A549 (cell line): ENCODE data around the gene PZP. TPM values are rescaled to one million over a fixed set of nuclear protein-coding genes. Genes with fewer than 3 reads are reported as not detected.
A peak's percentile ranks its signal among the peaks of the same experiment; 100 is the strongest.

Source experiments
- ATAC-seq, 2 experiments: fragments of 200-7000 bp in 1 of 2; fragments of >200 bp in 1 of 2; cut with Nextera tagmentation in 1 of 2; cut with Tn5 transposase in 1 of 2; 3 replicates each; pipeline versions ENCODE4 v1.8.0 to v1.9.1; 2018 to 2020; ENCODE audit warnings: mild to moderate bottlenecking in 1 of 2, moderate library complexity in 1 of 2
- CTCF ChIA-PET: fragments of 300-600 bp; sonication (Branson Sonifier 250); formaldehyde crosslinking; extraction: SDS; loops from one replicate; lab custom pipeline; 2021; ENCODE audit warnings: antibody characterized with exemption, inconsistent platforms; lab: Yijun Ruan, JAX
- POLR2A ChIA-PET: fragments of 350-600 bp; formaldehyde crosslinking; extraction: SDS; loops from one replicate; lab custom pipeline; 2021; ENCODE audit warnings: antibody characterized with exemption, inconsistent platforms; lab: Yijun Ruan, JAX
- DNase-seq, 2 experiments: peaks; one replicate each; pipeline versions ENCODE4 v3.0.0 to v3.0.0-alpha.2; 2011 to 2016; ENCODE audit warnings: low read depth in 1 of 2, low spot score in 1 of 2
- FAIRE-seq: peaks from 2 replicates; lab custom pipeline; 2011; peaks lifted over from hg19 to GRCh38; lab: Jason Lieb, UNC
- H3K27ac ChIP-seq, 2 experiments: fragments of >200 bp; sonication (Bioruptor Twin); formaldehyde crosslinking; 3 replicates each; pipeline ENCODE4 v1.5.1; 2016 to 2017
- H3K4me1 ChIP-seq: fragments of >200 bp; sonication (Bioruptor Twin); formaldehyde crosslinking; 3 replicates; pipeline ENCODE4 v1.6.1; 2016
- H3K4me2 ChIP-seq: fragments of >200 bp; sonication (Bioruptor Twin); formaldehyde crosslinking; 3 replicates; pipeline ENCODE4 v1.6.1; 2016
- H3K4me3 ChIP-seq: fragments of >200 bp; sonication (Bioruptor Twin); formaldehyde crosslinking; 3 replicates; pipeline ENCODE4 v1.5.1; 2016
- H3K9me3 ChIP-seq: fragments of >200 bp; sonication (Bioruptor Twin); formaldehyde crosslinking; 3 replicates; pipeline ENCODE4 v1.6.1; 2016
- BCL3 ChIP-seq: fragments of >200 bp; sonication (Bioruptor Twin); formaldehyde crosslinking; IDR thresholded peaks from 3 replicates; pipeline ENCODE4 v1.6.1; 2016
- BHLHE40 ChIP-seq: IDR thresholded peaks from 2 replicates; pipeline ENCODE4 v1.6.1; 2012; ENCODE audit warnings: low read depth, low read length, inconsistent platforms
- CEBPB ChIP-seq, 2 experiments: fragments of >200 bp in 1 of 2; sonication (Bioruptor Twin) in 1 of 2; formaldehyde crosslinking in 1 of 2; IDR thresholded peaks; 2 replicates each; pipeline ENCODE4 v1.6.1; 2012 to 2016
- CHD2 ChIP-seq: fragments of 150-350 bp; IDR thresholded peaks from 2 replicates; pipeline ENCODE4 v1.6.1; 2014; ENCODE audit warnings: low read length; ENCODE audit not compliant: partially characterized antibody
- CTCF ChIP-seq: fragments of >200 bp; sonication (Bioruptor Twin); formaldehyde crosslinking; IDR thresholded peaks from 3 replicates; pipeline ENCODE4 v1.5.1; 2016
- EHF ChIP-seq: fragments of 250-450 bp; sonication (Bioruptor Pico); IDR thresholded peaks from 2 replicates; pipeline ENCODE4 v1.5.0; 2020; ENCODE audit warnings: mild to moderate bottlenecking
- ESRRA ChIP-seq: fragments of 150-350 bp; IDR thresholded peaks from 2 replicates; pipeline ENCODE4 v1.6.1; 2014; ENCODE audit warnings: mild to moderate bottlenecking, low read length, borderline replicate concordance
- FOSB ChIP-seq: fragments of 250-450 bp; sonication (Bioruptor Pico); IDR thresholded peaks from 2 replicates; pipeline ENCODE4 v1.5.0; 2020; ENCODE audit warnings: mild to moderate bottlenecking, moderate library complexity
- FOXS1 ChIP-seq: fragments of 250-450 bp; sonication (Bioruptor Pico); IDR thresholded peaks from 2 replicates; pipeline ENCODE4 v1.5.0; 2020; ENCODE audit warnings: mild to moderate bottlenecking, moderate library complexity
- HEYL ChIP-seq: fragments of 250-450 bp; sonication (Bioruptor Pico); IDR thresholded peaks from 2 replicates; pipeline ENCODE4 v1.8.0; 2021; ENCODE audit warnings: mild to moderate bottlenecking, moderate library complexity
- HOXA7 ChIP-seq: fragments of 250-450 bp; sonication (Bioruptor Pico); IDR thresholded peaks from 2 replicates; pipeline ENCODE4 v1.5.0; 2020; ENCODE audit warnings: mild to moderate bottlenecking, moderate library complexity
- HOXB5 ChIP-seq: fragments of 250-450 bp; sonication (Bioruptor Pico); IDR thresholded peaks from 2 replicates; pipeline ENCODE4 v1.5.0; 2020; ENCODE audit warnings: mild to moderate bottlenecking, moderate library complexity
- KDM1A ChIP-seq: fragments of 200-600 bp; sonication (generic); IDR thresholded peaks from 2 replicates; pipeline ENCODE4 v1.6.1; 2016; ENCODE audit warnings: low read depth, mild to moderate bottlenecking
- MAFK ChIP-seq: fragments of 450-650 bp; IDR thresholded peaks from 2 replicates; pipeline ENCODE4 v1.6.1; 2014; ENCODE audit not compliant: partially characterized antibody
- MAX ChIP-seq: IDR thresholded peaks from 2 replicates; pipeline ENCODE4 v1.6.1; 2012
- MYC ChIP-seq: IDR thresholded peaks from 2 replicates; pipeline ENCODE4 v1.6.1; 2012; ENCODE audit warnings: mild to moderate bottlenecking, inconsistent platforms, low read length, improper control_type of control experiment, borderline replicate concordance
- NPAS2 ChIP-seq: fragments of 250-450 bp; sonication (Bioruptor Pico); IDR thresholded peaks from 2 replicates; pipeline ENCODE4 v1.8.0; 2022; ENCODE audit warnings: mild to moderate bottlenecking, moderate library complexity, borderline replicate concordance
- NR3C1 ChIP-seq: fragments of >200 bp; sonication (Bioruptor Twin); formaldehyde crosslinking; IDR thresholded peaks from 3 replicates; pipeline ENCODE4 v1.6.1; 2017
- POLR2A ChIP-seq: IDR thresholded peaks from 2 replicates; pipeline ENCODE4 v1.6.1; 2012; ENCODE audit warnings: mild to moderate bottlenecking, low read length
- POLR2AphosphoS2 ChIP-seq: conservative IDR thresholded peaks from 2 replicates; pipeline ENCODE4 v1.6.1; 2012; ENCODE audit warnings: low read length, improper control_type of control experiment, inconsistent platforms
- RAD21 ChIP-seq, 2 experiments: fragments of >200 bp in 1 of 2; sonication (Bioruptor Twin) in 1 of 2; formaldehyde crosslinking in 1 of 2; IDR thresholded peaks in 1 of 2; conservative IDR thresholded peaks in 1 of 2; 2 replicates in 1 of 2; 3 replicates in 1 of 2; pipeline ENCODE4 v1.6.1; 2012 to 2018; ENCODE audit warnings: inconsistent platforms in 1 of 2
- RARB ChIP-seq: fragments of 250-450 bp; sonication (Bioruptor Pico); IDR thresholded peaks from 2 replicates; pipeline ENCODE4 v1.8.0; 2021; ENCODE audit warnings: mild to moderate bottlenecking, moderate library complexity
- RCOR1 ChIP-seq: fragments of 150-350 bp; IDR thresholded peaks from 2 replicates; pipeline ENCODE4 v1.6.1; 2014; ENCODE audit warnings: antibody characterized with exemption, low read length, low read depth
- SMC3 ChIP-seq: fragments of >200 bp; sonication (Bioruptor Twin); formaldehyde crosslinking; IDR thresholded peaks from 3 replicates; pipeline ENCODE4 v1.6.1; 2018; ENCODE audit warnings: inconsistent platforms
- TFCP2L1 ChIP-seq: fragments of 250-450 bp; sonication (Bioruptor Pico); IDR thresholded peaks from 2 replicates; pipeline ENCODE4 v1.5.0; 2021; ENCODE audit warnings: mild to moderate bottlenecking
- TP53 ChIP-seq: fragments of 250-450 bp; sonication (Bioruptor Pico); IDR thresholded peaks from 2 replicates; pipeline ENCODE4 v1.5.0; 2021; ENCODE audit warnings: mild to moderate bottlenecking, moderate library complexity
- ZC3H11A ChIP-seq: fragments of 450-650 bp; IDR thresholded peaks from 2 replicates; pipeline ENCODE4 v1.6.1; 2014; ENCODE audit warnings: antibody characterized with exemption, mild to moderate bottlenecking
- ZNF302 ChIP-seq: fragments of 250-450 bp; sonication (Bioruptor Pico); IDR thresholded peaks from 2 replicates; pipeline ENCODE4 v1.9.0; 2021; ENCODE audit warnings: inconsistent platforms, mild to moderate bottlenecking, moderate library complexity
- WGBS: methylation state at CpG from one replicate; pipeline ENCODE4 v1.1.6; 2017; ENCODE audit errors: missing lambda C conversion rate; 5-methylcytosine and 5-hydroxymethylcytosine counted together
- polyA plus RNA-seq, 4 experiments: library from polyadenylated mRNA; depleted of rRNA in 3 of 4; stranded (reverse); fragments of >200 nt; fragmentation: RNase III in 1 of 4; extraction: RNeasy Plus Mini Kit Qiagen cat#74134 plus additional on column Dnase treatment in 1 of 4; gene quantifications; 2 replicates in 3 of 4; 3 replicates in 1 of 4; pipeline ENCODE4 v1.2.3, GENCODE V29; 2011 to 2017
- TF ChIP-seq, protein P1 (sequence below): IDR thresholded peaks from 2 replicates; pipeline ENCODE4 v1.6.1; 2012; ENCODE audit warnings: low read depth, borderline replicate concordance
- TF ChIP-seq, protein P2 (sequence below): fragments of 250-450 bp; sonication (Bioruptor Pico); IDR thresholded peaks from 2 replicates; pipeline ENCODE4 v1.5.0; 2020; ENCODE audit warnings: low read depth, mild to moderate bottlenecking, moderate library complexity

Gene PZP
- polyA plus RNA-seq, 2 of the 4 experiments (the other 2 are of a cell fraction), result not detected

DNA sequence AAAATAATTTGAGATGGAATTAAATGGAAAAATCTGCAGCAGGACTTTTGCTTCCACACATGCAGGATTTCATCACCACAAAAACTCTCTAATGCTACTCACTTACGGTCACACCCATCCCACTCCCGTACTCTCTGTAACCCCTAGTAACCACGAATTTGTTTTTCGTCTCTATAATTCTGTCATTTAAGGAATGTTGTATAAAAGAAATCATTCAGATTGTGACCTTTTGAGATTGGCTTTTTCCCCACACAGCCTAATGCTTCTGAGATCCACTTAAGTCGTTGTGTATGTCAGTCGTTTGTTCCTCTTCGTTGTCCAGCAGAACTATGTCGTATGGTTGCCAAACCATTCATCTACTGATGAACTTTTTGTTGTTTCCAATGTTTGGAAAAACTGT is 19.8 kb upstream of the PZP start:
- WGBS, result 7% methylated on average over 8 of the region's 8 CpGs
- ATAC-seq (no peak), FAIRE-seq (no peak), DNase-seq (no peak)
- CTCF ChIA-PET, result no interaction called here
- Histone ChIP-seq H3K4me3 (no peak overlapping the region), H3K4me2 (no peak overlapping the region), H3K4me1 (no peaks in the 10 kb centered on the region), H3K9me3 (no peaks in the 10 kb centered on the region), H3K27ac (no peak overlapping the region)
- no peak for TF ChIP-seq NR3C1
- TF ChIP-seq KDM1A, result no peak
- TF ChIP-seq HOXB5 (CRISPR knock-in tag), result no peak
- no peak for TF ChIP-seq RCOR1
- TF ChIP-seq, protein P1, sequence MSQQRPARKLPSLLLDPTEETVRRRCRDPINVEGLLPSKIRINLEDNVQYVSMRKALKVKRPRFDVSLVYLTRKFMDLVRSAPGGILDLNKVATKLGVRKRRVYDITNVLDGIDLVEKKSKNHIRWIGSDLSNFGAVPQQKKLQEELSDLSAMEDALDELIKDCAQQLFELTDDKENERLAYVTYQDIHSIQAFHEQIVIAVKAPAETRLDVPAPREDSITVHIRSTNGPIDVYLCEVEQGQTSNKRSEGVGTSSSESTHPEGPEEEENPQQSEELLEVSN, result no peak
- TF ChIP-seq TP53, result no peak
- TF ChIP-seq POLR2A, result no peak
- TF ChIP-seq RARB, result no peak
- TF ChIP-seq MYC, result no peak
- TF ChIP-seq FOXS1, result no peak
- TF ChIP-seq FOSB, result no peak
- TF ChIP-seq SMC3, result no peak
- TF ChIP-seq CEBPB (IDR thresholded peaks at IDR 0.05), result no peak
- TF ChIP-seq HEYL (CRISPR knock-in tag), result no peak
- TF ChIP-seq BCL3, result no peak
- no peak for TF ChIP-seq EHF (CRISPR knock-in tag)
- no peak for TF ChIP-seq BHLHE40
- POLR2A ChIA-PET, result no interaction called here

DNA sequence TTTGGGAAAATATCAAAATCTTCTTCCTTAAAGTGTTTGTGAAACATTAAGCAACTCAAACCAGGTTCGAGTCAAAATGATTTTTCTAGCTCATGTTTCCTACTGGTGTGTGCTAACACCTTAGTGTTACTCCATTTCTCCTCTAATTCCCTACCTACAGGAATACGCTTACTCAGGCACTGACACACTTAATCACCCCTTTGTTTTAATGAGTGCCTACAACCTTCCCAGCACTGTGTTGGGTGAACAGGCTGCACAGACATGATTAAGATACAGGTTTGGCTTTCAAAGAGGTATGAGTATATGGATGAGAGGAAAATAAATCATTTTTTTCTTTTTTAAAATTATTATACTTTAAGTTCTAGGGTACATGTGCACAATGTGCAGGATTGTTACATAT is 15.6 kb upstream of the PZP start:
- Histone ChIP-seq H3K4me2 (no peak overlapping the region), H3K4me1 (no peaks in the 10 kb centered on the region), H3K4me3 (no peak overlapping the region), H3K9me3 (no peaks in the 10 kb centered on the region), H3K27ac (no peak overlapping the region)
- WGBS, result 51% methylated on average over 2 of the region's 2 CpGs
- no peak for TF ChIP-seq ZNF302 (CRISPR knock-in tag)
- no peak for TF ChIP-seq CTCF
- TF ChIP-seq, protein P2, sequence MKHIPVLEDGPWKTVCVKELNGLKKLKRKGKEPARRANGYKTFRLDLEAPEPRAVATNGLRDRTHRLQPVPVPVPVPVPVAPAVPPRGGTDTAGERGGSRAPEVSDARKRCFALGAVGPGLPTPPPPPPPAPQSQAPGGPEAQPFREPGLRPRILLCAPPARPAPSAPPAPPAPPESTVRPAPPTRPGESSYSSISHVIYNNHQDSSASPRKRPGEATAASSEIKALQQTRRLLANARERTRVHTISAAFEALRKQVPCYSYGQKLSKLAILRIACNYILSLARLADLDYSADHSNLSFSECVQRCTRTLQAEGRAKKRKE (CRISPR knock-in tag), result no peak
- TF ChIP-seq HOXA7 (CRISPR knock-in tag), result no peak
- no peak for TF ChIP-seq ESRRA
- TF ChIP-seq ZC3H11A, result no peak
- no peak for TF ChIP-seq SMC3
- DNase-seq, result no peak
- ATAC-seq, result no peak
- ChIA-PET POLR2A (no interaction called here), CTCF (no interaction called here)
- FAIRE-seq, result no peak

- FAIRE-seq, result no peak
- Histone ChIP-seq H3K4me3 (no peak overlapping the region), H3K4me2 (0 out of 3 replicates have a peak overlapping the region, but pooled peaks have one; percentile 12), H3K9me3 (no peaks in the 10 kb centered on the region), H3K4me1 (no peaks in the 10 kb centered on the region), H3K27ac (no peak overlapping the region)
- ChIA-PET POLR2A (no interaction called here), CTCF (no interaction called here)
- TF ChIP-seq RAD21 (conservative IDR thresholded peaks at IDR 0.05 in 1 of 2, IDR thresholded peaks at IDR 0.05 in 1 of 2) (no peak), BCL3 (no peak), FOXS1 (no peak), HEYL (CRISPR knock-in tag) (no peak), MAX (no peak), NPAS2 (CRISPR knock-in tag) (no peak), CHD2 (no peak), TFCP2L1 (no peak), MAFK (no peak), POLR2AphosphoS2 (no peak)
- TF ChIP-seq, protein P1, result no peak
- no peak for ATAC-seq
- DNase-seq, result peak in 1 of 2 experiments; percentile 6
- 3% methylated on average over 1 of the region's 1 CpG for WGBS
These were observed 13.3 kb upstream of the PZP start for GRCh38 chr12:9221483-9221882.
